ENCODE results near the gene GJC2. TPM values are rescaled to one million over a fixed set of nuclear protein-coding genes. Genes with fewer than 3 reads are reported as not detected.

GJC2 gene
- total RNA-seq, 1 experiment from 2014 or later, result 18.5 TPM

DNA sequence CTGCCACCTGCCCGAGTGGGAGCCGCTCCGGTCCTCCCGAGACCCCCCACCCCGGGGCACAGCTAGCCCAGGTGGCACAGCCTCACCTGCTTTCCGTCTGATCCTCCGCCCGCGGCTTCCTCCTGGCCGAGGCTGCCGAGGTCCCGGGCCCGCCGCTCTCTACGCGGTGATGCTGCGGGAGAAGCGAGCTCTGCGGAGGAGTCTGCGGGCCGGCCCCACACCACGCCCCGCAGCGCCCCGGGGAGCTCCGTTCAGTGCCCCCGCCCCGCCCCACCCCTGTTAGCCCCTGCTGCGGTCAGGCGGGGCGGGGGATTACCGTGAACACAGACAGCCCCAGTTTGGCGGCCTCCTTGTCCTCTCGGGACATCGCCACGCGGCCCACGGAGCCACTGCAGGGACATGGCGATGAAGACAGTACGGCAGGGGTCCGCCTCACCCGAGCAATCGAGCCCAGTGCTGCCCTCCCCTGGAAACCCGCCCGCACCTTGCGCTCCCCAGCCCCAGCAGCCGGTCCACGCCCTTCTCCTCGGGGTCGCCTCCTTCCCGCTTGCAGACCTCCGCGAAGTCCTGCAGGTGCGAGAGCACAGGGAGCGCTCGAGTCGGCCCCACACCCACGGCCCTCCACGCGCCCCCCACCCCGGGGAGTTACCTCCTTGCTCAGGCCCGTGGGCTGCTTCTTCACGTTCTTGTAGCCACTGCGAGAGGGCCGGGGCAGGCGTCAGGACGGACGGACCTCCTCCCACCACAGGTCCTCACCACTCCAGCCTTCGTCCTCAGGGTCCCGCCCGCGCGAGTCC is 47.5 kb upstream of the GJC2 start:
- BruUV-seq (replicated peaks), result no TSS peak
- ChIA-PET CTCF (interaction anchor here (0.6 to 3.2 kb wide), 4 partner anchors 15 to 103 kb away, joined by 3 to 12 read pairs (median 6); partner anchors contain the start of genes ARF1 and GJC2), POLR2A (interaction anchor here (0.8 to 5.6 kb wide), 9 partner anchors 13 to 357 kb away, joined by 3 to 56 read pairs (median 7); partner anchors contain the start of gene ARF1)
- Mint-ChIP-seq H3K4me1 (ENCODE audit: insufficient read depth, unreplicated experiment) (peaks cover 26% of the 10 kb centered on the region), H3K27ac (ENCODE audit: low read depth, unreplicated experiment) (peak overlapping the region; percentile 80), H3K27me3 (ENCODE audit: insufficient read depth, unreplicated experiment) (no peaks in the 10 kb centered on the region), H3K4me3 (ENCODE audit: unreplicated experiment) (peak overlapping the region; percentile 87), H3K36me3 (ENCODE audit: insufficient read depth, unreplicated experiment) (peaks cover 77% of the 10 kb centered on the region), H3K9me3 (ENCODE audit: unreplicated experiment) (no peaks in the 10 kb centered on the region)
- TF ChIP-seq, protein P1, sequence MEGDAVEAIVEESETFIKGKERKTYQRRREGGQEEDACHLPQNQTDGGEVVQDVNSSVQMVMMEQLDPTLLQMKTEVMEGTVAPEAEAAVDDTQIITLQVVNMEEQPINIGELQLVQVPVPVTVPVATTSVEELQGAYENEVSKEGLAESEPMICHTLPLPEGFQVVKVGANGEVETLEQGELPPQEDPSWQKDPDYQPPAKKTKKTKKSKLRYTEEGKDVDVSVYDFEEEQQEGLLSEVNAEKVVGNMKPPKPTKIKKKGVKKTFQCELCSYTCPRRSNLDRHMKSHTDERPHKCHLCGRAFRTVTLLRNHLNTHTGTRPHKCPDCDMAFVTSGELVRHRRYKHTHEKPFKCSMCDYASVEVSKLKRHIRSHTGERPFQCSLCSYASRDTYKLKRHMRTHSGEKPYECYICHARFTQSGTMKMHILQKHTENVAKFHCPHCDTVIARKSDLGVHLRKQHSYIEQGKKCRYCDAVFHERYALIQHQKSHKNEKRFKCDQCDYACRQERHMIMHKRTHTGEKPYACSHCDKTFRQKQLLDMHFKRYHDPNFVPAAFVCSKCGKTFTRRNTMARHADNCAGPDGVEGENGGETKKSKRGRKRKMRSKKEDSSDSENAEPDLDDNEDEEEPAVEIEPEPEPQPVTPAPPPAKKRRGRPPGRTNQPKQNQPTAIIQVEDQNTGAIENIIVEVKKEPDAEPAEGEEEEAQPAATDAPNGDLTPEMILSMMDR (IDR thresholded peaks at IDR 0.05; ENCODE audit: unreplicated experiment), result peak; percentile 21
- DNase-seq (ENCODE audit: unreplicated experiment), result peak; percentile 67
- intact Hi-C loops (cut with micrococcal nuclease), result loop anchor here (1.0 to 10.0 kb wide), 3 partner anchors 17 to 617 kb away; no protein-coding TSS in a partner anchor

DNA sequence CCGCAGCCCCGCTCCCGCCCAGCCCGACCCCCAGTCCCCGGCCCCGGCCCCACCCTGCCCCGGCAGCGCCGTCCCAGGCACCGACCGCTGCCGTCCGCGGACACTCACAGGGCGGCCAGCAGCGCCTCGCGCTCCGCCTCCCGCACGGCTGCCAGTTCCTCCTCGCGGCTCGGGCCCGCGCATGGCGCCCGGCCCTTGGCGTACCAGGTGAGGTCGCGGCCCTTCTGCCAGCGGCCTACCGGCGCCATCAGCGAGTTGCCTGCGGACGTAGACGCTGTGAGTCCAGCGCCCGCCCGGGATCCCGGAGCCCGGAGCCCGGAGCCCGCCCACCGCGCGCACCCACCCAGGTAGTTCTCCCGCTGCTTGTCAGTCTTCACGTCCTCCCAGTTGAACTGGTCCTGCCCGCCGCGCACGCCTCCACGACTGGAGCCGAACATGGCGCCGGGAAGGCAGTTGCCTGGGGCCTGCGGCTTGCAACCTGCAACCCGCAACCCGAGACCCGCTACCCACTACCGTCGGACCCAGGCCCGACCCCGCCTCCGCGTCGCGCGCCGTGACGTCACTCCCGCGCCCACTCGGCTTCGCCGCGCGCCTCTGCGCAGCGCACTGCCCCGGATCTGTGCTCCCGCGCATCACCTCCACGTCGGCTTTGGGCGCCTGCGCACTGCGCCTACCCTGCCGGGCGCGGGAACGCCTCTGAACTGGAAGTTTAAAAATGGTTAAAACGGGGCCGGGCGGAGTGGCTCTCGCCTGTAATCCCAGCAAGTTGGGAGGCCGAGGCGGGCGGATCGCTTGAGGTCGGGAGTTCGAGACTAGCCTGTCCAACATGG is 46.7 kb upstream of the GJC2 start, which contains the start of gene C1orf35:
C1orf35 (minus strand) TSS at position 535 of the 830 bp plus-strand sequence; CDS start at position 437, 98 bp downstream.
- H3K27me3 Mint-ChIP-seq (ENCODE audit: insufficient read depth, unreplicated experiment), result no peaks in the 10 kb centered on the region
- H3K4me3 Mint-ChIP-seq (ENCODE audit: unreplicated experiment), result peak within 1 kb of the TSS; percentile 87
- ChIA-PET CTCF (interaction anchor here (0.7 to 0.9 kb wide), 3 partner anchors 19 to 49 kb away, joined by 3 to 5 read pairs (median 4); no protein-coding TSS in a partner anchor), POLR2A (interaction anchor here (0.6 to 10.8 kb wide), 9 partner anchors 11 to 354 kb away, joined by 3 to 128 read pairs (median 4); partner anchors contain the start of genes ARF1 and IBA57)
- peak within 1 kb of the TSS; percentile 80 for H3K27ac Mint-ChIP-seq (ENCODE audit: low read depth, unreplicated experiment)
- intact Hi-C loops (cut with micrococcal nuclease), result loop anchor here (1.0 to 10.0 kb wide), 3 partner anchors 18 to 618 kb away; no protein-coding TSS in a partner anchor
- TF ChIP-seq, protein P1 (IDR thresholded peaks at IDR 0.05; ENCODE audit: unreplicated experiment), result no peak
- peak; percentile 98 for DNase-seq (ENCODE audit: unreplicated experiment)
- peaks cover 23% of the 10 kb centered on the region for H3K4me1 Mint-ChIP-seq (ENCODE audit: insufficient read depth, unreplicated experiment)
- no peaks in the 10 kb centered on the region for H3K9me3 Mint-ChIP-seq (ENCODE audit: unreplicated experiment)
- H3K36me3 Mint-ChIP-seq (ENCODE audit: insufficient read depth, unreplicated experiment), result peaks cover 69% of the 10 kb centered on the region
- TSS peak; percentile 33 for BruUV-seq (replicated peaks)

DNA sequence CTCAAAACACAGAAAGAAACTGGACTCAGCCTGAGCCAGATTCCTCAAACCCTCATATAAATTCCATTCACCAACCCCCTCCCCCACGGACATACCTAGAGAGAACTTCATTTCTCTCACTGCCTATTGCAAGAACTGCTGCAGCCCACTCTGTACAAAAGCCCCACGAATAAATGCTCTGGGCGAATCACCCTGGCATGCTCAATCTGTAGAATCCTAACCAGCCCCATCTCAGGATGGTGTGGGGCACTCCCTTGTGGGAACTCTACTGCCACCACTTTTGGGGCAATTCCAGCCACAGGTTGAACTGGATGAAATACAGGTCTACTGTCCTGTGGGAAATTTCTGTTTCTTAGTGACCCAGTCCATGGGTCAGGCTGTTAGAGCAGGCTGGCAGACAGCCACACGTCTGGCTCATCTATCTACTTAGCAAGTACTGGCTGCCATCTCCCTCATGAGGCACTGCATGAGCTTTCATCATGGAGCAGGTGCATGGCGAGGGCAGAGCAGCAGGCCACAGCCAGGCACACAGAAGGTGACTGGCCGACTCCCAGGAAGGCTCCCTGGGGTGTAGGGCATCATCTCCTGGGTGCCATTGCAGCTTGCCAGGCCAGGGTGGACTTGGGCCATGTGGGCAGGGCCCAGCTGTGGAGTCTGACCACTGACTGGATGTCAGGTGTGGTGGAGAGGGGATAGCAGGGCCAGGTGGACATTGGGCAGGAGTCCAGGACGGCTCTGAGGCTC is 45.0 kb upstream of the GJC2 start:
- TF ChIP-seq, protein P1 (IDR thresholded peaks at IDR 0.05; ENCODE audit: unreplicated experiment), result no peak
- intact Hi-C loops (cut with micrococcal nuclease), result loop anchor here (10.0 kb wide), 1 partner anchor 620 kb away; no protein-coding TSS in a partner anchor
- peaks cover 18% of the 10 kb centered on the region for H3K4me1 Mint-ChIP-seq (ENCODE audit: insufficient read depth, unreplicated experiment)
- no TSS peak for BruUV-seq (replicated peaks)
- ChIA-PET POLR2A (interaction anchor here (0.6 to 10.8 kb wide), 4 partner anchors 12 to 371 kb away, joined by 3 to 128 read pairs (median 8); partner anchors contain the start of gene ARF1), CTCF (interaction anchor here (0.6 to 1.2 kb wide), 3 partner anchors 14 to 105 kb away, joined by 3 to 5 read pairs (median 3); no protein-coding TSS in a partner anchor)
- H3K27ac Mint-ChIP-seq (ENCODE audit: low read depth, unreplicated experiment), result peak overlapping the region; percentile 50
- no peak for DNase-seq (ENCODE audit: unreplicated experiment)
- peaks cover 52% of the 10 kb centered on the region for H3K36me3 Mint-ChIP-seq (ENCODE audit: insufficient read depth, unreplicated experiment)
- H3K27me3 Mint-ChIP-seq (ENCODE audit: insufficient read depth, unreplicated experiment), result no peaks in the 10 kb centered on the region
- H3K9me3 Mint-ChIP-seq (ENCODE audit: unreplicated experiment), result no peaks in the 10 kb centered on the region
- peak overlapping the region; percentile 87 for H3K4me3 Mint-ChIP-seq (ENCODE audit: unreplicated experiment)
